Neutrophil (primary cell): ENCODE results near the gene CACNA1F.

Source experiments
- H3K27ac ChIP-seq: fragments of 200-600 bp; sonication (generic); 2 replicates; pipeline ENCODE4 v1.5.1; 2016; ENCODE audit warnings: mild to moderate bottlenecking, moderate library complexity
- H3K27me3 ChIP-seq: fragments of 200-600 bp; sonication (generic); 2 replicates; pipeline ENCODE4 v1.6.0; 2016; ENCODE audit warnings: mild to moderate bottlenecking
- H3K36me3 ChIP-seq: fragments of 200-600 bp; sonication (generic); 2 replicates; pipeline ENCODE4 v1.5.1; 2017
- H3K4me1 ChIP-seq, 2 experiments: fragments of 200-600 bp in 1 of 2; sonication (generic) in 1 of 2; 1 replicate in 1 of 2; 2 replicates in 1 of 2; pipeline versions ENCODE4 v1.5.1 to v1.6.1; 2013 to 2016; ENCODE audit warnings: low read depth in 1 of 2, low read length in 1 of 2, mild to moderate bottlenecking in 1 of 2, moderate library complexity in 1 of 2; ENCODE audit not compliant: control insufficient read depth in 1 of 2, insufficient read depth in 1 of 2
- H3K4me3 ChIP-seq, 2 experiments: fragments of 200-600 bp in 1 of 2; sonication (generic) in 1 of 2; 1 replicate in 1 of 2; 2 replicates in 1 of 2; pipeline ENCODE4 v1.5.1; 2013 to 2016; ENCODE audit warnings: low read depth in 1 of 2, low read length in 1 of 2, mild to moderate bottlenecking in 1 of 2, moderate library complexity in 1 of 2
- H3K9me3 ChIP-seq: fragments of 200-600 bp; sonication (generic); 2 replicates; pipeline ENCODE4 v1.5.1; 2016
- TF ChIP-seq, protein P1 (sequence below): fragments of 200-600 bp; sonication (generic); IDR thresholded peaks from 2 replicates; pipeline ENCODE4 v1.5.1; 2016; ENCODE audit warnings: antibody characterized with exemption

Gene CACNA1F

DNA sequence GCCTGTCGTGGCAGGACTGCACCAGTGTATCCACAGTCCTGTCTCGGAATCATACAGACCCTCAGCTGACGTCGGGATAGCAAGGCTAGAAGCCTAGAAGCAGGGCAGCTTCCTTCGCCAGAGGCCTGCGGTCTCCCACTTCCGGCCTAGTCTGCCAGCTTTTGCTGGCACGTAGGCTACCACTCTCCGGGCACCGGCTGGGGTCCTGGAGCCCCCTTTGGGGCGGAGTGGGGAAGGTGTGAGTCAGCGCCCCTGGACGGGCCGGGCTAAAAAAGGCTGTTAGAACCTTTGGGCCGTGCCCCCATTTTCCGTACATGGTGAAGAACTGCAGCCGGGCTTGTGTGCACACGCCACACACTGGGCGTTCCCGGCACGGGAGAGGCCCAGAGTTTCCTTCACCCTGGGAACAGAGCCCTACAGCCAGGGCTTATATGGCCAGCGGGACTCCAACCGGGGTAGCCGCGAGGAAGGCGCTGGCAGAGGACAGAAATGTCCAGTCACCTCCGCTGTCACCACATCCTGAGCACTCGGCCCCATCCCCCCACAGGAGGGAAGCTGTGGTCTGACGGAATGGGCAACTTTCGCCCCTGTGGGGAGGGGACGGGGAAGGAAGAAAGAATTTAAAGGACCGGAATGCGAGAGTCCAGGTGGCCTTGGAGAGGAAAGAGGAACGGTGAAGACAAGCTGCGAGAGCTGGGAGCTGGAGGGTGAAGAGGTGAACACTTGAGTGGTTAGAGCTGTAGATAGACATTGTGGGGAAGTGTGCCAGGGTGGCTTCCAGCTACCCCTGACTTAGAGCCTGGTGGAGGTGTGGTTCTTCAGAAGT is 66.0 kb downstream of the CACNA1F start:
- Histone ChIP-seq H3K4me1 (peaks cover 59 to 64% of the 10 kb centered on the region in 2 experiments), H3K4me3 (peak overlapping the region; percentile 65 to 76), H3K27ac (peak overlapping the region; percentile 99), H3K36me3 (no peaks in the 10 kb centered on the region), H3K9me3 (no peaks in the 10 kb centered on the region), H3K27me3 (no peaks in the 10 kb centered on the region)
- TF ChIP-seq, protein P1, sequence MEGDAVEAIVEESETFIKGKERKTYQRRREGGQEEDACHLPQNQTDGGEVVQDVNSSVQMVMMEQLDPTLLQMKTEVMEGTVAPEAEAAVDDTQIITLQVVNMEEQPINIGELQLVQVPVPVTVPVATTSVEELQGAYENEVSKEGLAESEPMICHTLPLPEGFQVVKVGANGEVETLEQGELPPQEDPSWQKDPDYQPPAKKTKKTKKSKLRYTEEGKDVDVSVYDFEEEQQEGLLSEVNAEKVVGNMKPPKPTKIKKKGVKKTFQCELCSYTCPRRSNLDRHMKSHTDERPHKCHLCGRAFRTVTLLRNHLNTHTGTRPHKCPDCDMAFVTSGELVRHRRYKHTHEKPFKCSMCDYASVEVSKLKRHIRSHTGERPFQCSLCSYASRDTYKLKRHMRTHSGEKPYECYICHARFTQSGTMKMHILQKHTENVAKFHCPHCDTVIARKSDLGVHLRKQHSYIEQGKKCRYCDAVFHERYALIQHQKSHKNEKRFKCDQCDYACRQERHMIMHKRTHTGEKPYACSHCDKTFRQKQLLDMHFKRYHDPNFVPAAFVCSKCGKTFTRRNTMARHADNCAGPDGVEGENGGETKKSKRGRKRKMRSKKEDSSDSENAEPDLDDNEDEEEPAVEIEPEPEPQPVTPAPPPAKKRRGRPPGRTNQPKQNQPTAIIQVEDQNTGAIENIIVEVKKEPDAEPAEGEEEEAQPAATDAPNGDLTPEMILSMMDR: peak; percentile 11

DNA sequence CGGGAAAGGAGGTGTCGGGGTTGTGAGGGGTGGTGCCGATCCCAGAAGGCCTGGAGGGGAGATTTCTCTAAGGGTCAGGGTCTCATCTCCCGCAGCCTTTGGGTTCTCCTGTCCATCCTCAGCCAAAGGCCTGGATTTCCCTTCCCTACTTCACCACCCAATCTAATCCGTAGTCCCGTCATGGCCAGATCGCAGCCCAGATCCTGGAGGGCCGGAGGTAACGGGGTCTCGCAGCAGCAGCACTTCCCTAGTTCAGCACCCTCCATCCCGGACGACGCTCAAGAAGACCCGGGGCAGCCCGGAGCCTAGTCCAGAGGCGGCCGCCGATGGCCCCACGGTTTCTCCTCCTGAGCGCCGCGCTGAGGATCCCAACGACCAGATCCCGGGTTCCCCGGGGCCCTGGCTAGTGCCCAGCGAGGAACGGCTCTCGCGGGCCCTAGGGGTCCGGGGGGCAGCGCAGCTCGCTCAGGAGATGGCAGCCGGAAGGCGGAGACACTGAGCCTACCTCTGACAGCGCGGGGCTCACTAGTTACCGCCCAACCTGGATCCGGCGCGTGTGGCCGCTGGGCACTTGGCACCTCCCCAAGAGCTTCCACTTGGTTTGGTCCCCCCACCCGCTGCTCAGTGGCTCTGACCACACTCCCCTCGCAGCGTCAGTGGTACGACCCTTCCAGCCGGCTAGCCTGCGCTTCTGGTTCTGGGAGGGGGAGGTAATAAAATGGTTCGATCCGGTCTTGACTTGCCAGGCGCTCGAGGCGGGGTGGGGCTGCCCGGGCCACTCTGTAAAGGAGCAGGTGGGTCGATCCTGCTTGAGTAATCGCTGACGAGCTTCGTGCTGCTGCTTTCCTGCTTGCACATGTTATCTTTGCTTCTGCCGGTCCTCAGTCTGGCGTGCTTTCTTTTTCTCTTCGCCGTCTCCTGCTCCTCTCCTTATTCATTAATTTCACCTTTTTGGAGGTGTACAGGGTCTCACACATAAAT is 66.9 kb downstream of the CACNA1F start:
- Histone ChIP-seq H3K4me3 (peak overlapping the region; percentile 65 to 76), H3K27me3 (no peaks in the 10 kb centered on the region), H3K9me3 (no peaks in the 10 kb centered on the region), H3K36me3 (no peaks in the 10 kb centered on the region), H3K27ac (peak overlapping the region; percentile 99), H3K4me1 (peaks cover 55 to 60% of the 10 kb centered on the region in 2 experiments)
- TF ChIP-seq, protein P1: peak; percentile 54

DNA sequence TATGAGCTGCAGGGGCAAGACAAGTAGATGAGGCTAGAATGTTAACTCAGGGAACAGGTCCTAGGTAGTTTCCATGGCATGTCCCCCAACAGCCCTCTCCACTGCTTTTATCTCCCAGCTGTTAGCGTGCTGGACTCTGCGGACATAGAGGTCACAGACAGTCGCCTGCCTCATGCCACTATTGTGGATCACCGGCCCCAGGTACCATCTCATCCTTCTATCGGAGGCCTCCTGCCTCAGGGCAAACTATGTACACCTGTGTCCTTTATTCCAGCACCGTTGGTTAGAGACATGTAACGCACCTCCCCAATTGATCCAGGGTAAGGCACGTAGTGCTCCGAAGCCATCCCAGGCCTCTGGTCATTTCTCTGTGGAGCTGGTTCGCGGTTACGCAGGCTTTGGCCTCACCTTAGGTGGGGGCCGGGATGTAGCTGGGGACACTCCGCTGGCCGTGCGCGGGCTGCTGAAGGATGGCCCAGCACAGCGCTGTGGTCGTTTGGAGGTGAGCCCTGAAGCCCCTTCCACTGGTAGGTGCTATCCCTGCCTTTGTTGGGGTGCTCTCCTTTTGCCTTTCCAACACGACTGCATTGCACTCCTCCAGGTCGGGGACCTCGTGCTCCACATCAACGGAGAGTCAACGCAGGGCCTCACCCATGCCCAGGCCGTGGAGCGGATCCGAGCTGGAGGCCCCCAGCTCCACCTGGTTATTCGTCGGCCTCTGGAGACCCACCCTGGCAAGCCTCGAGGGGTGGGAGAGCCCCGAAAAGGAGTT is 68.4 kb downstream of the CACNA1F start:
- TF ChIP-seq, protein P1: no peak
- H3K9me3 ChIP-seq: no peaks in the 10 kb centered on the region
- H3K4me1 ChIP-seq: peaks cover 42 to 46% of the 10 kb centered on the region in 2 experiments
- no peaks in the 10 kb centered on the region for H3K36me3 ChIP-seq
- H3K27me3 ChIP-seq: no peaks in the 10 kb centered on the region
- H3K4me3 ChIP-seq: peak overlapping the region; percentile 62
- peak overlapping the region; percentile 99 for H3K27ac ChIP-seq

DNA sequence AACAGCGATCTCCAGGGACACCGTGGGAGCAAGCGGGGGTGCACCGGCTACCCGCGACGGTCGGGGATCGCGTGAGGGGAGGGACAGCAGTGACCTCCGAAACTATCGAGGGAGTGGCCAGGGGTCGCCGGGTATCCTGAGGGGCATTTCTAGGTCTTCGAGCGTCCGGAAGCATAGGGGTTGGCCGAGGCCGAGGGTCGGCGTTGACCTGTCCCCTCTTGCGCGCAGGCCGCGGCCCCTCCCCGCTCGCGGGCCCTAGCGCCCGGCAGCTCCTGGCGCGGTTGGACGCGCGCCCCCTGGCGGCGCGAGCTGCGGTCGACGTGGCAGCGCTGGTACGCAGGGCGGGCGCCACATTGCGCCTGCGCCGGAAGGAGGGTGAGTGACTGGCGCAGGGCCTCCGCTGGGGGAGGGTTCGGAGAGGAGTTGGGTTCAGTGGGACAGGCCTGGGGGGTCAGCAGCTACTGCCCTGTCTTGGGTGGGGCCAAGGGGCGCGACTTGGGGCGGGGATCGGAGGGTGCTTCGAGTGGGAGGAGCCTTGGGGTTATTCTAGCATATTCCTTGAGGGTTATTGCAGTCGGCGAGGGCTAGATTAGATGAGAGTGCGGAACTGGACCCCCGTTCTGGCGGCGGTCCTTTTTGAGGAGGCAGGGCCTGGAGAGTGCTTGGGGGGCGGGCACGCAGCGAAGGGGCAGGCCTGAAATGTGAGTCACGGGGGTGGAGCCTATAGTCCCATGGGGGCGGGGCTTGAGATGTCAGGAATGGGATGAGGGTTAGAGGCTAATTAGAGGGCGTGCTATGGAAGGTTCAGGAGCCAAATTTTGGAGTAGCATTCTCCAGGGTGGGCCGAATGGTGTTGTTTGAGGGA is 69.4 kb downstream of the CACNA1F start:
- H3K4me1 ChIP-seq: peaks cover 34 to 36% of the 10 kb centered on the region in 2 experiments
- no peaks in the 10 kb centered on the region for H3K27me3 ChIP-seq
- TF ChIP-seq, protein P1: peak; percentile 95
- H3K27ac ChIP-seq: peak overlapping the region; percentile 99
- no peaks in the 10 kb centered on the region for H3K9me3 ChIP-seq
- no peaks in the 10 kb centered on the region for H3K36me3 ChIP-seq
- H3K4me3 ChIP-seq: peak overlapping the region; percentile 62
